HFFc6 (cell line): ENCODE measurements around the gene C10orf120. TPM values are rescaled to one million over a fixed set of nuclear protein-coding genes. Genes with fewer than 3 reads are reported as not detected.

Experiments used
- DNase-seq: peaks from one replicate; pipeline ENCODE4 v3.0.0-alpha.2; 2018
- H3K27ac Mint-ChIP-seq: 2 replicates; pipeline ENCODE4 v1.8.0; 2020; ENCODE audit warnings: mild to moderate bottlenecking, mixed read lengths
- H3K27me3 Mint-ChIP-seq: 2 replicates; pipeline ENCODE4 v1.8.0; 2021; ENCODE audit warnings: mild to moderate bottlenecking, moderate library complexity, mixed read lengths; ENCODE audit not compliant: insufficient read depth
- H3K36me3 Mint-ChIP-seq: 2 replicates; pipeline ENCODE4 v1.8.0; 2021; ENCODE audit warnings: low read depth, mixed read lengths
- H3K4me1 Mint-ChIP-seq: 2 replicates; pipeline ENCODE4 v1.8.0; 2020; ENCODE audit warnings: low read depth, mixed read lengths
- H3K4me3 Mint-ChIP-seq: 2 replicates; pipeline ENCODE4 v1.8.0; 2020; ENCODE audit warnings: mild to moderate bottlenecking, moderate library complexity, mixed read lengths
- H3K9me3 Mint-ChIP-seq: 2 replicates; pipeline ENCODE4 v1.8.0; 2020; ENCODE audit warnings: mild to moderate bottlenecking, mixed read lengths
- CTCF ChIP-seq: fragments of 200-600 bp; sonication (generic); IDR thresholded peaks from 2 replicates; pipeline ENCODE4 v1.5.0; 2021; ENCODE audit warnings: antibody characterized with exemption, mild to moderate bottlenecking
- total RNA-seq, 6 experiments: library from RNA; stranded (reverse); fragmentation: NEBNext Ultra II Directional; extraction: Animal tissue kit (Norgen Biotek cat#: 25700); gene quantifications; 2 replicates in 1 of 6; 3 replicates in 5 of 6; pipeline ENCODE4 v1.2.3, GENCODE V29; 2021

The C10orf120 gene
- total RNA-seq, 6 experiments from 2014 or later, result not detected

GRCh38 chr10:122727426-122727825, 27.8 kb upstream of the C10orf120 start:
- peaks cover 14% of the 10 kb centered on the region; the same call in 1 of the 2 replicates for H3K9me3 Mint-ChIP-seq
- H3K4me1 Mint-ChIP-seq, result no peaks in the 10 kb centered on the region
- H3K27me3 Mint-ChIP-seq, result no peaks in the 10 kb centered on the region; the same call in none of the 2 replicates
- no peak overlapping the region for H3K4me3 Mint-ChIP-seq
- no peak for TF ChIP-seq CTCF
- no peak overlapping the region for H3K27ac Mint-ChIP-seq
- no peaks in the 10 kb centered on the region for H3K36me3 Mint-ChIP-seq
- DNase-seq, result no peak

GRCh38 chr10:122725768-122726167, 26.1 kb upstream of the C10orf120 start:
- peaks cover 14% of the 10 kb centered on the region; the same call in 1 of the 2 replicates for H3K9me3 Mint-ChIP-seq
- no peak for DNase-seq
- H3K27ac Mint-ChIP-seq, result no peak overlapping the region
- no peaks in the 10 kb centered on the region for H3K36me3 Mint-ChIP-seq
- H3K4me3 Mint-ChIP-seq, result no peak overlapping the region
- no peak for TF ChIP-seq CTCF
- H3K27me3 Mint-ChIP-seq, result no peaks in the 10 kb centered on the region; the same call in 1 of the 2 replicates
- no peaks in the 10 kb centered on the region for H3K4me1 Mint-ChIP-seq

- no peak for TF ChIP-seq CTCF
- no peaks in the 10 kb centered on the region; the same call in 1 of the 2 replicates for H3K27me3 Mint-ChIP-seq
- no peak for DNase-seq
- peaks cover 11% of the 10 kb centered on the region; the same call in 1 of the 2 replicates for H3K9me3 Mint-ChIP-seq
- H3K27ac Mint-ChIP-seq, result no peak overlapping the region
- no peak overlapping the region for H3K4me3 Mint-ChIP-seq
- no peaks in the 10 kb centered on the region for H3K4me1 Mint-ChIP-seq
- H3K36me3 Mint-ChIP-seq, result no peaks in the 10 kb centered on the region
Measured at GRCh38 chr10:122725006-122725405, 25.4 kb upstream of the C10orf120 start.

GRCh38 chr10:122721111-122721510, 21.5 kb upstream of the C10orf120 start:
- no peaks in the 10 kb centered on the region for H3K27me3 Mint-ChIP-seq
- H3K36me3 Mint-ChIP-seq, result no peaks in the 10 kb centered on the region
- no peak for DNase-seq
- no peaks in the 10 kb centered on the region for H3K4me1 Mint-ChIP-seq
- TF ChIP-seq CTCF, result no peak
- H3K27ac Mint-ChIP-seq, result no peak overlapping the region
- H3K4me3 Mint-ChIP-seq, result no peak overlapping the region
- no peaks in the 10 kb centered on the region; the same call in 1 of the 2 replicates for H3K9me3 Mint-ChIP-seq

- Mint-ChIP-seq H3K36me3 (no peaks in the 10 kb centered on the region), H3K27me3 (no peaks in the 10 kb centered on the region), H3K9me3 (no peaks in the 10 kb centered on the region; the same call in 1 of the 2 replicates), H3K4me3 (no peak overlapping the region), H3K4me1 (no peaks in the 10 kb centered on the region), H3K27ac (no peak overlapping the region)
- no peak for TF ChIP-seq CTCF
- no peak for DNase-seq
Measured at GRCh38 chr10:122716025-122716424, 16.4 kb upstream of the C10orf120 start.

- Mint-ChIP-seq H3K4me1 (no peaks in the 10 kb centered on the region), H3K27ac (no peak overlapping the region), H3K36me3 (no peaks in the 10 kb centered on the region), H3K9me3 (no peaks in the 10 kb centered on the region; the same call in 1 of the 2 replicates), H3K4me3 (no peak overlapping the region), H3K27me3 (no peaks in the 10 kb centered on the region)
- no peak for TF ChIP-seq CTCF
- no peak for DNase-seq
Measured at GRCh38 chr10:122715576-122715975, 15.9 kb upstream of the C10orf120 start.
